GM12872 (cell line): Measurements from ENCODE around the gene HBE1.

Experiments used
- CTCF ChIP-seq: IDR thresholded peaks from 3 replicates; pipeline ENCODE4 v1.5.1; 2011; ENCODE audit warnings: low read depth, mild to moderate bottlenecking, low read length, moderate library complexity; ENCODE audit not compliant: insufficient read depth

The HBE1 gene

DNA sequence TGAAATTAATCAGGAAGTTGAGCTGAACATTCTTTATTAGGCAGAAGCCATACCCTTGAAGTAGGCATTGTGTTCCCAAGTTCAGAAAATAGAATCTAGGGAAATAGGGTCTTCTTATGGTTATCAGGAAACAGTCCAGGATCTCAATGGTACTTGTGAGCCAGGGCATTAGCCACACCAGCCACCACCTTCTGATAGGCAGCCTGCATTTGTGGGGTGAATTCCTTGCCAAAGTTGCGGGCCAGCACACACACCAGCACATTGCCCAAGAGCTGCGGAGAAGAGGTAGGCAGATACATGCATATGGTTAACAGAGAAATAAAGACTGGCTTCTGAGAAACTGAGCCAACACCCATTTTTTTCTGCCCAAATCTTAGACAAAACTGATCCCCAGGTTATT, 36.9 kb downstream of the HBE1 start:
- no peak for TF ChIP-seq CTCF

GRCh38 chr11:5232176-5232575, 37.6 kb downstream of the HBE1 start:
- no peak for TF ChIP-seq CTCF

- TF ChIP-seq CTCF = no peak
Measured at GRCh38 chr11:5231111-5231510, 38.6 kb downstream of the HBE1 start.

DNA sequence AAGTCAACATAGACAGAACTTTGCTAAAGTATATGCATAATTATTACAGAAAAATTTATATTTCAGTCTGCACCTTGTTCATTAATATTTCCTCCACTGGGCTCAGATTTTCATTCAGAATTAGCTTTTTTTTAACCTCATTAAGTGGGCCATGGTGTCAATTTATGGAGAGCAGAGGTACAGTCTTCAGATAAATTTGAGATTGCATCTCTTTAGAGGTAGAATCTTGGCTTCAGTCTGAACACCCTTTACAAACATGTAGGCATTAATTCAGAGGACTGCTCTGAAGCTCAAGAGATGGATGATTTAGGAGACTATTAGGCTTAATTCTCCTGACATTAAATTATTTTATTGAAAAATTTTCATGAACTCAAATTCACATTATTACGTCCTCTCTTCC, 39.5 kb downstream of the HBE1 start:
- no peak for TF ChIP-seq CTCF

GRCh38 chr11:5229796-5230195, 39.9 kb downstream of the HBE1 start:
- TF ChIP-seq CTCF = no peak

- no peak for TF ChIP-seq CTCF
Measured at GRCh38 chr11:5229356-5229755, 40.4 kb downstream of the HBE1 start.

GRCh38 chr11:5228124-5228523, 41.6 kb downstream of the HBE1 start:
- TF ChIP-seq CTCF = no peak

- TF ChIP-seq CTCF = no peak
Measured at GRCh38 chr11:5227681-5228080, 42.1 kb downstream of the HBE1 start.
